Fibroblast of gingiva (primary cell): ENCODE data around the gene EXOC6B.
A peak's percentile ranks its signal among the peaks of the same experiment; 100 is the strongest.
"Not testable (repeated sequence)": the region's sequence is repeated elsewhere in the genome, so short reads cannot be mapped to it uniquely, and the experiment has no call there.

ENCODE experiments used
- DNase-seq: peaks from one replicate; pipeline ENCODE4 v3.0.0-alpha.2; 2011; ENCODE audit warnings: low read depth

The EXOC6B gene

GRCh38 chr2:72604468-72604867, 221.4 kb downstream of the EXOC6B start:
- DNase-seq: no peak

DNA sequence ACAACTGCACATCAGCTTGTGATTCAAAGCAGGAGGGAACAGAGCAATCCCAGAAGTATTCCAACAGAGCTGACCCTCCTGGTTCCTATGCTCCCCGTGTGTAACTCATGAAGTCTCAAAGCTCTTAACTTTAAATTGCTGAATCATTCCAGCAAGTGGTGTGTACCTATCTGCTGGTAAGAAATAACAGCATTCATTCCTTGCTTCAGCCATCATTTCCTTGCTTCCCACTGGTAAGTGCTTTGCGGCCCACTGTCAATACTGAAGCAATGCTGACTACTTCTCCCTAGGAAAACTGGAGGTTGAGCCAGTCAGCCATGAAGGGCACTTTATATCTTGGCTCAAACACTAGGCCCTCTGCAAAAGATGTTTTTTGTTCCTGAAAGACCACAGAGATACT, 222.4 kb downstream of the EXOC6B start:
- DNase-seq: no peak

DNA sequence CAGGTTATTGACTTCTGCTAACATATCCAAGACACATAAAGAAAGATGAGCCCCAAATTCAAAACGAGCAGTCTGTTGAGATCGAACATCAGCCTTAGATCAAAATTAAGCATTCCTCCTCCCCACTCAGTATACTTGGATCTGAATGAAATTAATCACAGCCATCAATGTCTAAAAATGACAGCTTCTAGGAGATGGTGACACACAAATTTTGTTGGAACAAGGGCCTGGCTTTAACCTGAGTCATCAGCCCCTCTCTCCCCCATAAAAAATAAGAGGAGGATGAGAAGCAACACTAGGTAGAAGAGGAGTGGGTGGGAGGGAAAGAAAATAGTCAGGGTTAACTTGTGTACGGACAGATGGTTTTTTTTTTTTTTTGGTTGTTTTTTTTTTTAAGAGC, 223.1 kb downstream of the EXOC6B start:
- no peak for DNase-seq

- no peak for DNase-seq
Observed at GRCh38 chr2:72602095-72602494, 223.7 kb downstream of the EXOC6B start.

GRCh38 chr2:72583836-72584235, 242.0 kb downstream of the EXOC6B start:
- DNase-seq: not testable (repeated sequence)

DNA sequence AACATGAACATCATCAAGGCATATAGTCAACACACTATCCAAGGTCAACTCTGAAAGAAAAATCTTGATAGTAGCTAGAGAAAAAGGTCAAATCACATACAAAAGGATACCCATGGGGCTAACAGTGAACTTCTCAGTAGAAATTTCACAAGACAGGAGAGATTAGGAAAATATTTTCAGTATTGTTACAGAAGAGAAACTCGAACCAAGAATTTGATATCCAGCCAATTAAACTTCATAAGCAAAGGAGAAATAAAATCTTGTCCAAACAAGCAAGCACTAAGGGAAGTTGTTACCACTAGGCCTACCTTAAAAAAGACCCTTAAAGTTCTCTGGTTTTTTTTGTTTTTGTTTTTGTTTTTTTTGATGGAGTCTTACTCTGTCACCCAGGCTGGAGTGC, 242.5 kb downstream of the EXOC6B start:
- DNase-seq: peak; percentile 28

- DNase-seq: no peak
Observed at GRCh38 chr2:72581560-72582181, 244.2 kb downstream of the EXOC6B start.

GRCh38 chr2:72579591-72580180, 246.1 kb downstream of the EXOC6B start:
- peak; percentile 42 for DNase-seq

DNA sequence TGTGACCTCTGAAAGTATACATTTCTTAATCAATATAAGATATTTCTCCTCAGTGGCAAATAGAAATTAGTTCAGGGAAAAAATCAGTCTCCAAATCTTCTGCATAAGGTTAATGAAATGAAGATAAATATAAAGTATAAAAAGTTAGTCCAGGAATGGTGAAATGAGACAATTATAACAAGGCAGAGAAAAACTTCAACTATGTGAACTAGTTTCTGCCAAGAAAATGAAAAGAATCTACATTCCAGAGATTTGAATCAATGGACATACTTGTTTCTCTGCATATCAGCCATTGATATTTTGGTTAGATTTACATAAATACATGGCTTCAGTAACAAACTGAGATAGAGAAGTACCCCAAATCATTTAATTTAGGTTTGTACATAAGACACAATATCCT, 249.0 kb downstream of the EXOC6B start:
- DNase-seq: peak; percentile 39

- no peak for DNase-seq
Observed at GRCh38 chr2:72576459-72576858, 249.4 kb downstream of the EXOC6B start.

DNA sequence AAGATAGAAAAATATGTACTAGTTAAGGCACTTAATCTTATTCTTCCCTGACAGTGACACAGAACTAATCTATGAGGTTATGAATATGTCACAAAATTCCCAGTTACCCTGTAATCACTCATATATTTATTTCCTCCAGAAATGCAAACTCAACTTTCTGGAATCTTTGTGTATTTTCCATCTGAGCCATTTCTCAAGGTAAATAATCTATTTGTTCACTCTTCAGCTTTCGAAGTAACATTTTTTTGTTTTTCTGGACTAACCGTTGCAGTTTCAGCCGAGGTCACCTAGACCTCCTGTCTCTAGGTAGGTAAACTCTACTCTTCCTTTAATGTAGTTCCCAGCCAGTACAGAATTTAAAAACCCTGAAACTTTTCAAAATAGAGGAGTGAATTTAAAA, 250.9 kb downstream of the EXOC6B start:
- DNase-seq: no peak

GRCh38 chr2:72573232-72573631, 252.6 kb downstream of the EXOC6B start:
- DNase-seq: no peak

GRCh38 chr2:72572501-72572900, 253.3 kb downstream of the EXOC6B start:
- DNase-seq: peak; percentile 29

DNA sequence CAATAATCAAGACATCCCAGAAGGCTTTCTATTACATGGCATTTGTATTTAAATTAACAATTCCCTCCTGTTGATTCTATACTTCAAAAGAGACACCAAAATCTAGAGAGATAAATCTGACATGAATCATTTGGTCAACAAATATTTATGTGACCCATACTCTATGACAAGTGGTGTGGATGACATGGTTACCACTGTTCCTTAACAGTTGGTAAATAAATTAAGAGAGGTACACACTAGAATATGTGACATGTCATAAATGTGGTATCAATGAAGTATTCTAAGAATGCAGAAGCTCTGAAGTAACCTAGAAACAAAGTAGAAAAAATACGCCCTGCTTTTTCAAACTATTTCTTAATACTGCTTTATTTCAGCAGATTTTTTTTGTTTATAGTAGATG, 255.4 kb downstream of the EXOC6B start:
- DNase-seq: peak; percentile 29

DNA sequence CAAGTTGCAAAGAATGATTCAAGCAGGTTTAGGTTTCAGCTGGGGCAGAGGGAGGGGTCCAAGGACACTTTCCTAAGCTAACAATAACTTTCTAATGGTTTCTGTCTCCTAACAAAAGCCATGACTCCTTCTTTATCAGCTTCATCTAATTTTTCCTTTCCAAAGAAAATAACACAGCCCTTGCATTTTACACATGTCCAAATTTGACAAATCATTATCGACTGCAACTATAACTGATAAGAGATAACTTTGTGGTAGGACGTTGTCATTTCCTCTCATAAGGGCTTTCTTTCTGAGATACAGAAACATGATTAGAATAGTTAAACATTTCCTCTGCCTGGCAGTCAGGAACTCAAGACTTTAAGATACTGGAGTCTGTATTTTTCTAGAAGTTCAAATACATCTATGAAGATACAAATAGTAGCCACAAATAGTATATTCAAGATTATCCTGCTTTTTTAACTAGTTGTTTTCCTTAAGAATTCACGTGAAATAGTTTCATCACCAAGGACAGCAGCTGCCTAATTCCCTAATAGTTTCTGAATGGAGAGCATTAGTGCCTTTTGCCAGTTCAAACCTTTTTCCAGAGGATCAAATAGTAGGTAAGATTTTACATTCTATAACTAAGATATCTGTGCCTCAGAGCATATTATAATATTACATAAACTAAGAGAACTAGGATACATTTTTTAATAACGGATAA, 263.2 kb downstream of the EXOC6B start:
- DNase-seq: no peak

DNA sequence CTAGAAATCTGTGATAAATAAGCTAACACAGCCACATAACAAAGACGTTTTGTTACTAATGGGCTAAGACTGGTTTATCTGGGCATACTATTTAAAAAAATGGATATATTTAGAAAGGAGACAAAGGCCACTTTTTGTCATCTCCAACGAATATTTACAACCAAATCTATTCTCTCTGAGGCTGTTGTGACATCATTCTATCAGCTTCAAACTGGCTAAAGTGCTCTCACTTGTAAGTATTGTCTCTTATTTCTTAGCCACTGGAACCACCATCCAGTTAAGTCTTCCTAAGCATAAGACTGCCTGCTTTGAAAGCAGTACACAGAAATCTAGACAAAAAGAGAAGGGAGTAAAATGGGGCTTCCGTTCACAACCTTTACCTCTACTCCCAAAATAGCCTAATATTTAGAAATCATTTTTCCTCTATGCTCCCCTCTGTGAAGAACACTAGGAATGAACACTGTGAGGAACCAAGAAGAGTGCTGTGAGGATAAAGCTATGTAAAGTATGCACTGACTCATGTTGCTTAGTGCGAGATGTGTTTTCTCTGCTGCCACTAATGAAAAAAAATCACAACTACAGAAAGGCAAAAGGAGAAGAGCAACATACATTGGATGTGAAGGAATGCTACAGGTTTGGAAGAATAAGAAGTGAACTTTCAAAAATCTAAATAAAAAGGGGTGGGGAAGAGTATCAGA, 264.1 kb downstream of the EXOC6B start:
- DNase-seq: peak; percentile 43

GRCh38 chr2:72555943-72556342, 269.9 kb downstream of the EXOC6B start:
- DNase-seq: no peak

GRCh38 chr2:72555363-72555762, 270.5 kb downstream of the EXOC6B start:
- not testable (repeated sequence) for DNase-seq

- DNase-seq: not testable (repeated sequence)
Observed at GRCh38 chr2:72554910-72555309, 270.9 kb downstream of the EXOC6B start.

DNA sequence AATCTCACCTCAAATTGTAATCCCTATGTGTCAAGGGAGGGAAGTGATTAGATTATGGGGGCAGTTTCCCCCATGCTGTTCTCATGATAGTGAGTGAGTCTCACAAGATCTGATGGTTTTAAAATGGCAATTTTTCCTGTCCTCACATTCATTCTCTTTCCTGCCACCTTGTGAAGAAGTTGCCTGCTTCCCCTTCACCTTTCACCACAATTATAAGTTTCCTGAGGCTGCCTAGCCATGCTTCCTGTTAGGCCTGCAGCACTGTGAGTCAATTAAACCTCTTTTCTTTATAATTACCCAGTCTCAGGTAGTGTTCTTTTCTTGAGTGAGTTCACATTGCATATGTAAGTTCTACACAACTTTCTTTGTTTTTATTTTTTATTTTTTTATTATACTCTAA, 271.5 kb downstream of the EXOC6B start:
- DNase-seq: no peak

- no peak for DNase-seq
Observed at GRCh38 chr2:72548081-72548764, 277.6 kb downstream of the EXOC6B start.

GRCh38 chr2:72545790-72546189, 280.0 kb downstream of the EXOC6B start:
- no peak for DNase-seq
